ENCODE measurements around the gene ELP4. TPM values are rescaled to one million over a fixed set of nuclear protein-coding genes. Genes with fewer than 3 reads are reported as not detected.
A peak's percentile ranks its signal among the peaks of the same experiment; 100 is the strongest.

ELP4 gene
- total and polyA plus RNA-seq, 9 of the 15 experiments (the other 6 are each of a cell fraction or from before 2014, with no cell fraction given) = 24.1 to 60.3 (median 38.7) TPM

DNA sequence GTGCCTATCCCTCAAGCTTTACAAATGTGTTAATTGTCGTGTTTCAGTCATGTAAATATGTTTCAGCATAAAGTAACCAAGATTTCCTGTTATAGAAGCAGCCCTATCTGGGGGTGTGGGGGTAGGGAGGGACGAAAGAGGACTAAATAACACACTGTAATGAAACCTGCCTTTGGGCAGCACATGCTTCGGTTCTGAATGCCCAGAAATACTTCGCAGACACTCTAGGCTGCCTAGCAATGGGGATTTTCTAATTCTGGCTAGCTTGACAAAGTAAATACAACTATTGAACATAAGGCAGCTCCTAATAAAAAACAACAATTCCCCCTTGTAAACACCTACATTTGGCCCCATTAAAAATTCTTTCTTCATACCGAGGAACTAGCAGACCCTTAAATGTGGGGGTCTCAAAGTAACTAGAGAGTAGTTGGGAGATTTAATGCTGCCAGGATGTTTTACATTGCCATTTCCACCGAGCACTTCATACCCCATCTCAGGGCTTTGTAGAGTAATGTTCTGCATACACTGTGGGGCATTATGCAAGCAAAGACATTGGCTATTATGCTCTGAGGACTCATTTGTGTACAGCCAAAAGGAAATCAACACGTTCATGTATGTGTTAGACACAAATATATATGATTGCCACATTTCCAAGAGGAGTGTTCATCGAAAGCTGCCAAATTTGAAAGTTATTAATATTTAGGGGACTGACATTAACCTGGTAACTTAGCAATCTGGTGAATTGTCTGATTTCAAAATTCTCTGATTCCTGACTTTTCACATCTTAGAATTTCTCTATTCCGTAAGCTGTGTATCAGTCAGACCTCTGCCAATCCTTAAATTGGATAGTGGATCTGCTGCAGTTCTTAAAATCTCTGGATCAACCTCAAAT is 259.4 kb downstream of the ELP4 start:
- CTCF ChIA-PET (ENCODE audit: low intra/inter-chr PET ratio) = no interaction called here
- intact Hi-C loops (cut with micrococcal nuclease) = no loop called here
- H3K27me3 ChIP-seq (ENCODE audit: control insufficient read depth in 2 of 2, insufficient read depth in 2 of 2, low read length in 2 of 2) = no peaks in the 10 kb centered on the region
- POLR2A ChIA-PET = no interaction called here
- ATAC-seq = no peak
- no peak overlapping the region for H3K4me2 ChIP-seq (ENCODE audit: insufficient read depth, low read length)
- TF ChIP-seq ZFX (CRISPR knock-in tag; IDR thresholded peaks at IDR 0.05) = no peak
- H4K20me1 ChIP-seq (replicated peaks; ENCODE audit: control insufficient read depth, insufficient read depth, low read length) = no peaks in the 10 kb centered on the region
- no peak for DNase-seq (ENCODE audit: extremely low read depth in 1 of 4, low spot score in 3 of 4)
- no peak overlapping the region for H3K27ac ChIP-seq (ENCODE audit: extremely low read depth, low read depth, low read length)
- H3K79me2 ChIP-seq (ENCODE audit: control insufficient read depth, insufficient read depth, low read length) = no peaks in the 10 kb centered on the region
- no TSS peak for BruUV-seq (replicated peaks)
- in situ Hi-C loops (cut with MboI) = no loop called here
- no peak overlapping the region for H2AFZ ChIP-seq (ENCODE audit: low read depth, low read length)
- 39% methylated on average over 9 of the region's 9 CpGs for WGBS (ENCODE audit: insufficient coverage, low coverage, missing lambda C conversion rate)
- H3K9me1 ChIP-seq (ENCODE audit: control insufficient read depth, insufficient read depth, low read length) = no peaks in the 10 kb centered on the region
- H3K36me3 ChIP-seq (ENCODE audit: control insufficient read depth, insufficient read depth, low read length) = no peaks in the 10 kb centered on the region
- H3K4me1 ChIP-seq (replicated peaks in 1 of 2; ENCODE audit: control insufficient read depth in 2 of 2, insufficient read depth in 2 of 2, low read length in 2 of 2) = no peaks in the 10 kb centered on the region
- no peak for FAIRE-seq
- H3K4me3 ChIP-seq = no peak overlapping the region
- no peaks in the 10 kb centered on the region for H3K9me3 ChIP-seq (replicated peaks; ENCODE audit: control insufficient read depth, insufficient read depth, low read depth, low read length)
- no peak overlapping the region for H3K9ac ChIP-seq (ENCODE audit: insufficient read depth in 1 of 2, low read depth in 2 of 2, low read length in 2 of 2)

DNA sequence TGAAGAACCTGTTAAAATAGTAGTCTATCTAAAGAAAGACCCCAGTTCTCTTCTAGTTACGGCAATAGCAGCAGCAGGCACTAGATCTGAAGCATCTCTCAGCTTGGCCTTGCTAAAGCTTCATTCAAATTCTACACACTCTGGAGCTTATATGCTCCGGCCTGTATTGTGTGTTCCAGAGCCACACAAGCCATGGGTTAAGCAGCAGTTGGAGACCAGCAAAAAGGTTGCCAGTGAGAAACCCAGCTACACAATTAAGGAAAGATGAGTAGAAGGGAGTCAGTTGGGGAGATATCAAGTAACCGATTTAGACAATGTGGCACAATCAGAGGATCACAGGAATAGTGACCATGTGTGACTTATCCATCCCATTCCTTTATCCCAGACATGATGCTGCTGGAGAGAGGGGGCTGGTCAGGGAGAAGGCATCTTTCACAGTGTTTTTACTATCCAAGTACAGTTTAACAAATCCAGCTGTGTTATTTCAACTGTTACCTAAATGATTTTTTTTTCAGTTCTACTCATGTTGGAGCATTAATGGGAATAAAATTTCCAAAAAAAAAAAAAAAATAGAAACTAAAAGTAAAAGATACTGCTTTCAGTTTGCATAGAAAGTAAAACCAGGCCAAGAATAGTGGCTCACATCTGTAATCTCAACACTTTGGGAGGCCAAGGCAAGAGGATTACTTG is 260.6 kb downstream of the ELP4 start:
- in situ Hi-C loops (cut with MboI) = no loop called here

More for the DNA sequence above, 260.6 kb downstream of the ELP4 start:
- H3K9ac ChIP-seq (ENCODE audit: insufficient read depth in 1 of 2, low read depth in 2 of 2, low read length in 2 of 2) = no peak overlapping the region
- WGBS (ENCODE audit: insufficient coverage, low coverage, missing lambda C conversion rate) = 47% methylated on average over 3 of the region's 3 CpGs
- DNase-seq (ENCODE audit: extremely low read depth in 1 of 4, low spot score in 3 of 4) = no peak
- H2AFZ ChIP-seq (ENCODE audit: low read depth, low read length) = no peak overlapping the region
- no peak overlapping the region for H3K4me2 ChIP-seq (ENCODE audit: insufficient read depth, low read length)
- BruUV-seq (replicated peaks) = no TSS peak
- no peaks in the 10 kb centered on the region for H3K27me3 ChIP-seq (ENCODE audit: control insufficient read depth in 2 of 2, insufficient read depth in 2 of 2, low read length in 2 of 2)
- no peaks in the 10 kb centered on the region for H4K20me1 ChIP-seq (replicated peaks; ENCODE audit: control insufficient read depth, insufficient read depth, low read length)
- ChIA-PET CTCF (ENCODE audit: low intra/inter-chr PET ratio) (no interaction called here), POLR2A (no interaction called here)
- no peaks in the 10 kb centered on the region for H3K9me1 ChIP-seq (ENCODE audit: control insufficient read depth, insufficient read depth, low read length)
- H3K9me3 ChIP-seq (replicated peaks; ENCODE audit: control insufficient read depth, insufficient read depth, low read depth, low read length) = no peaks in the 10 kb centered on the region
- H3K4me1 ChIP-seq (replicated peaks in 1 of 2; ENCODE audit: control insufficient read depth in 2 of 2, insufficient read depth in 2 of 2, low read length in 2 of 2) = no peaks in the 10 kb centered on the region
- no peak overlapping the region for H3K4me3 ChIP-seq
- no peak for TF ChIP-seq SAP30 (IDR thresholded peaks at IDR 0.05; ENCODE audit: borderline replicate concordance, insufficient read depth, low read depth, low read length, poor library complexity, severe bottlenecking)
- no peak for TF ChIP-seq ZC3H8 (IDR thresholded peaks at IDR 0.05)
- TF ChIP-seq ZNF780A (CRISPR knock-in tag; IDR thresholded peaks at IDR 0.05) = no peak
- no peak for TF ChIP-seq FOXM1 (IDR thresholded peaks at IDR 0.05; ENCODE audit: low read depth)
- no peak for TF ChIP-seq FOXM1 (CRISPR knock-in tag; IDR thresholded peaks at IDR 0.05; ENCODE audit: low read depth)
- no peak for TF ChIP-seq HNRNPH1 (optimal IDR thresholded peaks at IDR 0.05; ENCODE audit: low read depth, low read length)
- TF ChIP-seq NELFE (IDR thresholded peaks at IDR 0.05; ENCODE audit: insufficient read depth, insufficient read length) = no peak
- no peak for TF ChIP-seq RUNX1 (IDR thresholded peaks at IDR 0.05; ENCODE audit: low read depth)
- TF ChIP-seq, protein P1, sequence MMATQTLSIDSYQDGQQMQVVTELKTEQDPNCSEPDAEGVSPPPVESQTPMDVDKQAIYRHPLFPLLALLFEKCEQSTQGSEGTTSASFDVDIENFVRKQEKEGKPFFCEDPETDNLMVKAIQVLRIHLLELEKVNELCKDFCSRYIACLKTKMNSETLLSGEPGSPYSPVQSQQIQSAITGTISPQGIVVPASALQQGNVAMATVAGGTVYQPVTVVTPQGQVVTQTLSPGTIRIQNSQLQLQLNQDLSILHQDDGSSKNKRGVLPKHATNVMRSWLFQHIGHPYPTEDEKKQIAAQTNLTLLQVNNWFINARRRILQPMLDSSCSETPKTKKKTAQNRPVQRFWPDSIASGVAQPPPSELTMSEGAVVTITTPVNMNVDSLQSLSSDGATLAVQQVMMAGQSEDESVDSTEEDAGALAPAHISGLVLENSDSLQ (IDR thresholded peaks at IDR 0.05) = no peak
- no peak for TF ChIP-seq YBX1 (IDR thresholded peaks at IDR 0.05)
- no peak for TF ChIP-seq ZSCAN29 (IDR thresholded peaks at IDR 0.05)
- no peak for TF ChIP-seq ETV5 (CRISPR knock-in tag; IDR thresholded peaks at IDR 0.05; ENCODE audit: low read depth)
- TF ChIP-seq ZZZ3 (IDR thresholded peaks at IDR 0.05) = no peak
- TF ChIP-seq RFX5 (IDR thresholded peaks at IDR 0.05; ENCODE audit: low read depth, low read length) = no peak
- H3K27ac ChIP-seq (ENCODE audit: extremely low read depth, low read depth, low read length) = no peak overlapping the region
- no peaks in the 10 kb centered on the region for H3K79me2 ChIP-seq (ENCODE audit: control insufficient read depth, insufficient read depth, low read length)
- no peak for ATAC-seq
- intact Hi-C loops (cut with micrococcal nuclease) = no loop called here
- no peaks in the 10 kb centered on the region for H3K36me3 ChIP-seq (ENCODE audit: control insufficient read depth, insufficient read depth, low read length)
- peak; percentile 15 for FAIRE-seq

Measured in K562 (cell line).